ENCODE results near the gene CSTPP1.

- TF ChIP-seq REST (IDR thresholded peaks at IDR 0.05; ENCODE audit: insufficient read depth in 1 of 2, low read depth in 2 of 2, low read length in 2 of 2) (no peak), SIN3A (IDR thresholded peaks at IDR 0.05; ENCODE audit: borderline replicate concordance, insufficient read depth, low read length) (no peak), POLR2AphosphoS5 (IDR thresholded peaks at IDR 0.05; ENCODE audit: low read depth, low read length) (no peak), TAF1 (IDR thresholded peaks at IDR 0.05; ENCODE audit: borderline replicate concordance, insufficient read depth, low read length) (no peak)
Observed at GRCh38 chr11:47157805-47158204, 221.2 kb downstream of the CSTPP1 start.

Measured in PFSK-1 (cell line).